Heart left ventricle (tissue), 16 donors: ENCODE results near the gene FAM53A. TPM values are rescaled to one million over a fixed set of nuclear protein-coding genes. Genes with fewer than 3 reads are reported as not detected.
A peak's percentile ranks its signal among the peaks of the same experiment; 100 is the strongest.

Experiments
- ATAC-seq, 4 donors: fragments of 200-7000 bp; cut with Tn5 transposase; one replicate each; pipeline ENCODE4 v1.9.1; 2020 to 2022; ENCODE audit warnings: moderate library complexity in 4 of 4, mild to moderate bottlenecking in 3 of 4, moderate number of reproducible peaks in 1 of 4
- DNase-seq, 5 donors: peaks; one replicate each; pipeline ENCODE4 v3.0.0-alpha.2; 2020
- H3K27ac ChIP-seq, 12 donors: fragments of 200-600 bp; sonication (generic) in 4 of 12; one replicate each; pipeline versions ENCODE4 v1.5.0 to v1.8.0; 2016 to 2022; ENCODE audit warnings: mild to moderate bottlenecking in 2 of 12
- H3K27me3 ChIP-seq, 9 donors: fragments of 200-600 bp; sonication (generic) in 2 of 9; one replicate each; pipeline versions ENCODE4 v1.5.1 to v1.8.0; 2016 to 2022; ENCODE audit warnings: mild to moderate bottlenecking in 3 of 9
- H3K36me3 ChIP-seq, 9 donors: fragments of 200-600 bp; sonication (generic) in 2 of 9; one replicate each; pipeline versions ENCODE4 v1.5.0 to v1.8.0; 2018 to 2022; ENCODE audit warnings: mild to moderate bottlenecking in 2 of 9
- H3K4me1 ChIP-seq, 12 donors: fragments of 200-600 bp; sonication (generic) in 4 of 12; one replicate each; pipeline versions ENCODE4 v1.5.0 to v1.8.0; 2016 to 2022; ENCODE audit warnings: mild to moderate bottlenecking in 3 of 12
- H3K4me3 ChIP-seq, 12 donors: fragments of 200-600 bp; sonication (generic) in 4 of 12; one replicate each; pipeline versions ENCODE4 v1.5.0 to v1.8.0; 2017 to 2022; ENCODE audit warnings: mild to moderate bottlenecking in 9 of 12, moderate library complexity in 4 of 12
- H3K9me3 ChIP-seq, 12 donors: fragments of 200-600 bp; sonication (generic) in 4 of 12; one replicate each; pipeline versions ENCODE4 v1.5.0 to v1.8.0; 2016 to 2022; ENCODE audit warnings: mild to moderate bottlenecking in 1 of 12
- CTCF ChIP-seq, 12 donors: fragments of 200-600 bp; sonication (generic) in 4 of 12; IDR thresholded peaks; one replicate each; pipeline versions ENCODE4 v1.5.0 to v1.8.0; 2018 to 2022; ENCODE audit warnings: antibody characterized with exemption in 12 of 12, mild to moderate bottlenecking in 5 of 12
- POLR2A ChIP-seq, 2 donors: fragments of 450-650 bp; IDR thresholded peaks; one replicate each; pipeline ENCODE4 v1.6.1; 2017; ENCODE audit warnings: antibody characterized with exemption in 2 of 2, mild to moderate bottlenecking in 2 of 2, moderate library complexity in 2 of 2
- WGBS, 4 donors: extraction: QIAGEN DNeasy Blood & Tissue Kit in 2 of 4; methylation state at CpG; one replicate each; pipeline versions ENCODE4 v1.1.5 to v1.1.7; 2013 to 2018; 5-methylcytosine and 5-hydroxymethylcytosine counted together
- intact Hi-C, 10 donors: fragments of 100-400 bp; cut with DNase I; formaldehyde crosslinking; loops; one replicate each; pipeline versions ENCODE4 v1.11.1 to v1.14.2; 2022
- polyA plus RNA-seq, 2 donors: library from polyadenylated mRNA; stranded (reverse); fragments of 200-250 nt; gene quantifications; one replicate each; pipeline ENCODE4 v1.2.3, GENCODE V29; 2013
- total RNA-seq, 9 donors: library from RNA; depleted of rRNA in 2 of 9; stranded (reverse); fragments of >200 nt in 2 of 9; fragmentation: NEBNext Ultra II Directional in 3 of 9; extraction: Animal tissue kit (Norgen Biotek cat#: 25700) in 3 of 9; gene quantifications; one replicate each; pipeline versions ENCODE4 v1.1.0 to v1.2.4, GENCODE V29; 2016 to 2023
- donor health status: ischemic (EF 13 %, LVEDD 7.1; RV severe dilation, severe dysfunction).
- donor health status: healthy with polysubstance abuse.
- donor health status: DM: no; HTN: yes; CAD: no.
- donor health status: DM: no; HTN: no; CAD: no.
- donor health status: ischemic (EF 25% LVEDD 6.9; RV normal size, moderate dysfunction).
- donor health status: ischemic (EF 25% LVEDD 5.7; RV mildly dilated, moderate dysfunction).
- donor health status: healthy.
- donor health status: DM: yes; HTN: yes; CAD: no.
- donor health status: ischemic (EF 35%, LVEDD 5.7; RV mildly dilated, moderate dysfunction).
- donor health status: nonischemic (EF 11% LVEDD 7.7; RV severe dilation, severe dysfunction).
- donor health status: DM: yes; HTN: yes; CAD: no.
- donor health status: PGD.
- donor health status: ischemic (EF 29% LVEDD 5.4; RV normal size, mild dysfunction).
- donor health status: nonischemic (EF 23%, LVEDD 6.1; RV moderate dilation, normal function).

FAM53A gene
- total and polyA plus RNA-seq, 11 donors = 0.42 to 2.3 (median 0.99) TPM

- ATAC-seq (peak in 3 of 4 donors; percentile 29 to 50 (median 32)), DNase-seq (no peak)
- Histone ChIP-seq H3K27me3 (no peaks in the 10 kb centered on the region), H3K27ac (no peak overlapping the region), H3K36me3 (no peaks in the 10 kb centered on the region), H3K4me3 (no peak overlapping the region), H3K9me3 (peaks cover 0 to 12% (median 0%) of the 10 kb centered on the region in 12 donors), H3K4me1 (peaks cover 0 to 10% (median 0%) of the 10 kb centered on the region in 12 donors)
- intact Hi-C loops = loop anchor here in 1 of 10 donors (5.0 kb wide), 1 partner anchor 275 kb away; no protein-coding TSS in a partner anchor
- 49 to 55% (median 53%) methylated on average over 31 to 32 of the region's 32 CpGs for WGBS, 4 donors
- TF ChIP-seq POLR2A (IDR thresholded peaks at IDR 0.05) (no peak), CTCF (IDR thresholded peaks at IDR 0.05) (no peak)
Measured at GRCh38 chr4:1632109-1633104, 51.7 kb downstream of the FAM53A start.

- H3K4me3 ChIP-seq = no peak overlapping the region
- no peak overlapping the region for H3K27ac ChIP-seq
- H3K36me3 ChIP-seq = no peaks in the 10 kb centered on the region
- H3K27me3 ChIP-seq = no peaks in the 10 kb centered on the region
- intact Hi-C loops = loop anchor here in 2 of 10 donors (2.0 to 5.0 kb wide), 2 partner anchors 274 to 276 kb away; no protein-coding TSS in a partner anchor
- no peak for TF ChIP-seq POLR2A (IDR thresholded peaks at IDR 0.05)
- peaks cover 0 to 10% (median 0%) of the 10 kb centered on the region in 12 donors for H3K4me1 ChIP-seq
- DNase-seq (no peak), ATAC-seq (no peak)
- WGBS, 4 donors = 79 to 90% (median 87%) methylated on average over 9 of the region's 9 CpGs
- H3K9me3 ChIP-seq = peaks cover 0 to 12% (median 0%) of the 10 kb centered on the region in 12 donors
Measured at GRCh38 chr4:1631136-1631535, 53.0 kb downstream of the FAM53A start.

DNA sequence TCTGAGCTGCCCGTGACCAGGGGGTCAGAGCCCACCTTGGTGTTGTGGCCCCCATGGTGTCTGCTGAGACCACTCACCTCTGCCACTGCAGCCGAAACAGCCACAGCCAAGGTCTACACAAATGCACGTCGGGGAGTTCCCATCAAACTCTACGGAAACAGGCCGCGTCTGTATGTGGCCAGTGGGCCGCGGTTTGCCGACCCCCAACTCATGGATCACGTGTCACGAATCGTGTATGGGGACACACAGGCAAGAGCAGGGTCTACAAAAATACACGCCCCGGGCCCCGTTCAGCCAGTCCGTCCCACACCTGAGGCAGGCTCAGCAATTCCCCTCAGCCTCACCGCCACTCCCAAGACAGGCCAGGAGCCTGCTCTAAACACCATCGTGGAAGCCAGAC lies 53.8 kb downstream of the FAM53A start:
- H3K9me3 ChIP-seq = peaks cover 0 to 7% (median 0%) of the 10 kb centered on the region in 12 donors
- TF ChIP-seq POLR2A (IDR thresholded peaks at IDR 0.05) = no peak
- TF ChIP-seq CTCF (IDR thresholded peaks at IDR 0.05) = no peak
- intact Hi-C loops = loop anchor here in 2 of 10 donors (2.0 to 5.0 kb wide), 2 partner anchors 273 to 275 kb away; no protein-coding TSS in a partner anchor
- 94 to 97% (median 96%) methylated on average over 13 to 19 of the region's 19 CpGs for WGBS, 4 donors
- H3K36me3 ChIP-seq = no peaks in the 10 kb centered on the region
- no peak overlapping the region for H3K4me3 ChIP-seq
- no peaks in the 10 kb centered on the region for H3K27me3 ChIP-seq
- H3K4me1 ChIP-seq = peaks cover 0 to 10% (median 0%) of the 10 kb centered on the region in 12 donors
- DNase-seq = no peak
- no peak overlapping the region for H3K27ac ChIP-seq
- ATAC-seq = no peak

- no peak for ATAC-seq
- Histone ChIP-seq H3K9me3 (peaks cover 0 to 1% (median 0%) of the 10 kb centered on the region in 12 donors), H3K27ac (no peak overlapping the region), H3K4me3 (no peak overlapping the region), H3K36me3 (no peaks in the 10 kb centered on the region), H3K27me3 (no peaks in the 10 kb centered on the region), H3K4me1 (peaks cover 0 to 10% (median 0%) of the 10 kb centered on the region in 12 donors)
- TF ChIP-seq POLR2A (IDR thresholded peaks at IDR 0.05) (no peak), CTCF (IDR thresholded peaks at IDR 0.05) (no peak)
- DNase-seq = no peak
- intact Hi-C loops = loop anchor here (1.0 to 10.0 kb wide), 6 partner anchors 85 to 495 kb away; no protein-coding TSS in a partner anchor
- 76 to 88% (median 82%) methylated on average over 10 of the region's 10 CpGs for WGBS, 4 donors
Measured at GRCh38 chr4:1629699-1630083, 54.4 kb downstream of the FAM53A start.
